Keratinocyte (primary cell): ENCODE data around the gene HMGXB3. TPM values are rescaled to one million over a fixed set of nuclear protein-coding genes. Genes with fewer than 3 reads are reported as not detected.

Experiments
- DNase-seq: peaks from one replicate; pipeline ENCODE4 v3.0.0-alpha.2; 2011; ENCODE audit warnings: low read depth, missing footprints, low spot score
- FAIRE-seq: peaks from 2 replicates; lab custom pipeline; 2011; peaks lifted over from hg19 to GRCh38; lab: Jason Lieb, UNC
- H2AFZ ChIP-seq: 2 replicates; pipeline ENCODE4 v1.6.0; 2012; ENCODE audit warnings: low read length, control low read depth, inconsistent platforms; ENCODE audit not compliant: control insufficient read depth
- H3K27ac ChIP-seq: 2 replicates; pipeline ENCODE4 v1.5.1; 2011; ENCODE audit warnings: low read length; ENCODE audit not compliant: control insufficient read depth, insufficient read depth
- H3K27me3 ChIP-seq: 3 replicates; pipeline ENCODE4 v1.6.0; 2011; ENCODE audit warnings: low read length; ENCODE audit not compliant: control insufficient read depth, insufficient read depth; ENCODE audit errors: extremely low read depth
- H3K36me3 ChIP-seq, 2 experiments: 2 replicates in 1 of 2; 3 replicates in 1 of 2; pipeline ENCODE4 v1.5.1; 2011; ENCODE audit warnings: low read length in 2 of 2, mild to moderate bottlenecking in 1 of 2; ENCODE audit not compliant: control insufficient read depth in 2 of 2, insufficient read depth in 2 of 2; ENCODE audit errors: extremely low read depth in 1 of 2
- H3K4me1 ChIP-seq: 3 replicates; pipeline ENCODE4 v1.5.1; 2011; ENCODE audit warnings: low read length; ENCODE audit not compliant: control insufficient read depth, insufficient read depth; ENCODE audit errors: extremely low read depth
- H3K4me2 ChIP-seq: 3 replicates; pipeline ENCODE4 v1.6.0; 2011; ENCODE audit warnings: low read depth, low read length; ENCODE audit not compliant: control insufficient read depth, insufficient read depth; ENCODE audit errors: extremely low read depth
- H3K4me3 ChIP-seq, 3 experiments: fragments of 200-600 bp in 1 of 3; sonication (generic) in 1 of 3; 2 replicates in 2 of 3; 3 replicates in 1 of 3; pipeline ENCODE4 v1.5.1; 2011 to 2016; ENCODE audit warnings: low read length in 3 of 3, mild to moderate bottlenecking in 3 of 3, control low read depth in 2 of 3, inconsistent platforms in 1 of 3, low read depth in 1 of 3, mixed read lengths in 1 of 3, mixed run types in 1 of 3, moderate library complexity in 1 of 3; ENCODE audit not compliant: control insufficient read depth in 2 of 3, insufficient read depth in 2 of 3; ENCODE audit errors: extremely low read depth in 1 of 3
- H3K79me2 ChIP-seq: 2 replicates; pipeline ENCODE4 v1.6.0; 2012; ENCODE audit warnings: low read length; ENCODE audit not compliant: control insufficient read depth, insufficient read depth
- H3K9ac ChIP-seq: 3 replicates; pipeline ENCODE4 v1.6.0; 2011; ENCODE audit warnings: low read length; ENCODE audit not compliant: control insufficient read depth, insufficient read depth; ENCODE audit errors: extremely low read depth
- H3K9me1 ChIP-seq: 3 replicates; pipeline ENCODE4 v1.6.0; 2011; ENCODE audit warnings: low read length; ENCODE audit not compliant: control insufficient read depth, insufficient read depth; ENCODE audit errors: extremely low read depth
- H3K9me3 ChIP-seq: 2 replicates; pipeline ENCODE4 v1.5.1; 2012; ENCODE audit warnings: low read depth, low read length; ENCODE audit not compliant: control insufficient read depth
- H4K20me1 ChIP-seq: 3 replicates; pipeline ENCODE4 v1.6.0; 2011; ENCODE audit warnings: low read length; ENCODE audit not compliant: control insufficient read depth, insufficient read depth; ENCODE audit errors: extremely low read depth
- CTCF ChIP-seq, 3 experiments: IDR thresholded peaks in 1 of 3; conservative IDR thresholded peaks in 1 of 3; optimal IDR thresholded peaks in 1 of 3; 2 replicates in 2 of 3; 3 replicates in 1 of 3; pipeline versions ENCODE3 to v1.5.1; 2011; ENCODE audit warnings: low read length in 3 of 3, mild to moderate bottlenecking in 3 of 3, moderate library complexity in 2 of 3, control low read depth in 1 of 3, inconsistent platforms in 1 of 3; ENCODE audit not compliant: insufficient read depth in 2 of 3; ENCODE audit errors: extremely low read depth in 1 of 3
- EZH2 ChIP-seq: IDR thresholded peaks from one replicate; pipeline ENCODE4 v1.6.1; 2012; ENCODE audit warnings: inconsistent platforms, mild to moderate bottlenecking, low read length, moderate library complexity
- dilution Hi-C: fragments of 300-500 bp; cut with MboI; formaldehyde crosslinking; loops from one replicate; pipeline ENCODE4 v1.7.0; 2020; ENCODE audit warnings: low sequenced_read_pairs; ENCODE audit not compliant: extremely low pct_ligation_motif_present
- polyA plus RNA-seq, 5 experiments: library from polyadenylated mRNA; depleted of rRNA in 3 of 5; stranded (reverse) in 3 of 5; stranded (forward) in 1 of 5; unstranded in 1 of 5; fragments of >200 nt; gene quantifications; 1 replicate in 1 of 5; 2 replicates in 3 of 5; 3 replicates in 1 of 5; pipeline versions ENCODE4 v1.2.1 to v1.2.3, GENCODE V29; 2011 to 2012; ENCODE audit warnings: missing spikeins in 2 of 5, low read depth in 1 of 5, low replicate concordance in 1 of 5

The HMGXB3 gene
- polyA plus RNA-seq, 1 donor (not counting 4 experiments of a cell fraction or from before 2014, with no cell fraction given): 39.4 TPM

GRCh38 chr5:150065886-150066285, 65.3 kb downstream of the HMGXB3 start:
- dilution Hi-C loops: no loop called here
- H3K79me2 ChIP-seq: no peaks in the 10 kb centered on the region
- peaks cover 17% of the 10 kb centered on the region for H3K27me3 ChIP-seq
- no peaks in the 10 kb centered on the region for H3K9me1 ChIP-seq
- H3K27ac ChIP-seq: no peak overlapping the region
- no peak for FAIRE-seq
- no peak overlapping the region for H3K4me2 ChIP-seq
- no peak for TF ChIP-seq EZH2
- TF ChIP-seq CTCF (optimal IDR thresholded peaks at IDR 0.05 in 1 of 3, IDR thresholded peaks at IDR 0.05 in 1 of 3, conservative IDR thresholded peaks at IDR 0.05 in 1 of 3; ENCODE audit: extremely low read depth in 1 of 3, insufficient read depth in 2 of 3, low read length in 3 of 3): no peak
- H3K4me1 ChIP-seq: peaks cover 8% of the 10 kb centered on the region
- H3K9me3 ChIP-seq: no peaks in the 10 kb centered on the region
- H3K4me3 ChIP-seq: no peak overlapping the region
- H3K9ac ChIP-seq: no peak overlapping the region
- H2AFZ ChIP-seq: no peak overlapping the region
- no peaks in the 10 kb centered on the region for H4K20me1 ChIP-seq
- no peak for DNase-seq
- H3K36me3 ChIP-seq: no peaks in the 10 kb centered on the region

GRCh38 chr5:150066436-150066835, 65.9 kb downstream of the HMGXB3 start:
- H4K20me1 ChIP-seq: no peaks in the 10 kb centered on the region
- H3K27ac ChIP-seq: no peak overlapping the region
- H3K27me3 ChIP-seq: peaks cover 17% of the 10 kb centered on the region
- DNase-seq (no peak), FAIRE-seq (no peak)
- dilution Hi-C loops: no loop called here
- H3K9me3 ChIP-seq: no peaks in the 10 kb centered on the region
- no peak overlapping the region for H3K4me3 ChIP-seq
- no peak overlapping the region for H2AFZ ChIP-seq
- H3K36me3 ChIP-seq: no peaks in the 10 kb centered on the region
- no peaks in the 10 kb centered on the region for H3K9me1 ChIP-seq
- TF ChIP-seq EZH2 (no peak), CTCF (optimal IDR thresholded peaks at IDR 0.05 in 1 of 3, IDR thresholded peaks at IDR 0.05 in 1 of 3, conservative IDR thresholded peaks at IDR 0.05 in 1 of 3; ENCODE audit: extremely low read depth in 1 of 3, insufficient read depth in 2 of 3, low read length in 3 of 3) (no peak)
- no peak overlapping the region for H3K4me2 ChIP-seq
- H3K79me2 ChIP-seq: no peaks in the 10 kb centered on the region
- peaks cover 8% of the 10 kb centered on the region for H3K4me1 ChIP-seq
- H3K9ac ChIP-seq: no peak overlapping the region
